Mesendoderm (in vitro differentiated cells): ENCODE data around the gene RBMS1.

Experiments
- DNase-seq: peaks from one replicate; pipeline ENCODE4 v3.0.0; 2013
- H2AK5ac ChIP-seq: 2 replicates; pipeline ENCODE4 v1.6.1; 2013; ENCODE audit warnings: low read length, inconsistent platforms
- H2BK120ac ChIP-seq: 2 replicates; pipeline ENCODE4 v1.6.1; 2013; ENCODE audit warnings: low read depth, mild to moderate bottlenecking, low read length, moderate library complexity, mixed read lengths
- H2BK15ac ChIP-seq: replicated peaks from 2 replicates; pipeline ENCODE4 v1.6.1; 2013; ENCODE audit warnings: low read depth, mild to moderate bottlenecking, moderate library complexity
- H2BK5ac ChIP-seq: 2 replicates; pipeline ENCODE4 v1.6.1; 2013; ENCODE audit warnings: low read length, inconsistent platforms
- H3K18ac ChIP-seq: 2 replicates; pipeline ENCODE4 v1.6.1; 2013; ENCODE audit warnings: mild to moderate bottlenecking, low read length, mixed read lengths
- H3K23ac ChIP-seq: one replicate; pipeline ENCODE4 v1.6.1; 2013; ENCODE audit warnings: low read length
- H3K27ac ChIP-seq: 2 replicates; pipeline ENCODE4 v1.5.1; 2013; ENCODE audit warnings: low read depth, mild to moderate bottlenecking, inconsistent platforms, low read length, moderate library complexity
- H3K27me3 ChIP-seq: 2 replicates; pipeline ENCODE4 v1.6.1; 2013; ENCODE audit warnings: low read length, control low read depth, mild to moderate bottlenecking, inconsistent platforms; ENCODE audit not compliant: insufficient read depth, poor library complexity
- H3K36me3 ChIP-seq: 2 replicates; pipeline ENCODE4 v1.6.1; 2013; ENCODE audit warnings: low read length, inconsistent platforms; ENCODE audit not compliant: control insufficient read depth, insufficient read depth
- H3K4ac ChIP-seq: one replicate; pipeline ENCODE4 v1.6.1; 2013; ENCODE audit warnings: low read depth, mild to moderate bottlenecking, low read length, moderate library complexity
- H3K4me1 ChIP-seq: 2 replicates; pipeline ENCODE4 v1.6.1; 2013; ENCODE audit warnings: low read depth, low read length, inconsistent platforms; ENCODE audit not compliant: control insufficient read depth
- H3K4me2 ChIP-seq: 2 replicates; pipeline ENCODE4 v1.6.1; 2013; ENCODE audit warnings: low read length
- H3K4me3 ChIP-seq: 2 replicates; pipeline ENCODE4 v1.5.1; 2013; ENCODE audit warnings: mild to moderate bottlenecking, low read length
- H3K56ac ChIP-seq: one replicate; pipeline ENCODE4 v1.6.1; 2013; ENCODE audit warnings: low read length
- H3K79me1 ChIP-seq: 2 replicates; pipeline ENCODE4 v1.6.1; 2013; ENCODE audit warnings: low read length, inconsistent platforms
- H3K79me2 ChIP-seq: 2 replicates; pipeline ENCODE4 v1.6.1; 2013; ENCODE audit warnings: mild to moderate bottlenecking, low read length; ENCODE audit not compliant: control insufficient read depth, insufficient read depth
- H3K9ac ChIP-seq: 2 replicates; pipeline ENCODE4 v1.6.1; 2013; ENCODE audit warnings: low read length, inconsistent platforms
- H4K5ac ChIP-seq: one replicate; pipeline ENCODE4 v1.6.1; 2013; ENCODE audit warnings: low read length
- H4K8ac ChIP-seq: one replicate; pipeline ENCODE4 v1.6.1; 2013; ENCODE audit warnings: low read depth, mild to moderate bottlenecking, control low read depth, low read length, moderate library complexity
- WGBS: extraction: QIAGEN DNeasy Blood & Tissue Kit; methylation state at CpG from one replicate; pipeline ENCODE4 v1.1.7; 2013; ENCODE audit warnings: low lambda C conversion rate, missing lambda C conversion rate; ENCODE audit not compliant: insufficient coverage; ENCODE audit errors: extremely low coverage; 5-methylcytosine and 5-hydroxymethylcytosine counted together

Gene RBMS1

GRCh38 chr2:160345071-160345764 lies 148.4 kb downstream of the RBMS1 start:
- Histone ChIP-seq H3K18ac (no peak overlapping the region), H3K9ac (no peak overlapping the region), H3K4me2 (no peak overlapping the region), H3K27me3 (no peaks in the 10 kb centered on the region), H2BK15ac (no peak overlapping the region), H2BK5ac (no peak overlapping the region), H3K27ac (no peak overlapping the region), H3K79me1 (peaks cover 25% of the 10 kb centered on the region), H3K23ac (no peak overlapping the region), H2BK120ac (no peak overlapping the region), H3K79me2 (peaks cover 30% of the 10 kb centered on the region), H2AK5ac (no peak overlapping the region), H3K36me3 (no peaks in the 10 kb centered on the region), H4K8ac (no peak overlapping the region), H3K4me3 (no peak overlapping the region), H4K5ac (no peak overlapping the region), H3K4ac (no peak overlapping the region), H3K56ac (no peak overlapping the region), H3K4me1 (no peaks in the 10 kb centered on the region)
- no CpG with 5 or more reads among the region's 5 CpGs for WGBS
- DNase-seq = no peak

- no peak overlapping the region for H3K9ac ChIP-seq
- no peak overlapping the region for H3K4me2 ChIP-seq
- no peaks in the 10 kb centered on the region for H3K36me3 ChIP-seq
- H3K18ac ChIP-seq = no peak overlapping the region
- H2BK120ac ChIP-seq = no peak overlapping the region
- no peaks in the 10 kb centered on the region for H3K27me3 ChIP-seq
- H3K56ac ChIP-seq = no peak overlapping the region
- no peaks in the 10 kb centered on the region for H3K4me1 ChIP-seq
- peaks cover 18% of the 10 kb centered on the region for H3K79me1 ChIP-seq
- no peak overlapping the region for H2BK15ac ChIP-seq
- H4K5ac ChIP-seq = no peak overlapping the region
- H2BK5ac ChIP-seq = no peak overlapping the region
- no peak for DNase-seq
- H3K79me2 ChIP-seq = peaks cover 30% of the 10 kb centered on the region
- no peak overlapping the region for H3K4me3 ChIP-seq
- H4K8ac ChIP-seq = no peak overlapping the region
- H3K4ac ChIP-seq = no peak overlapping the region
- H3K23ac ChIP-seq = no peak overlapping the region
- H2AK5ac ChIP-seq = no peak overlapping the region
- H3K27ac ChIP-seq = no peak overlapping the region
- no CpG with 5 or more reads among the region's 2 CpGs for WGBS
Measured at GRCh38 chr2:160343404-160343803, 150.2 kb downstream of the RBMS1 start.

- Histone ChIP-seq H4K8ac (no peak overlapping the region), H4K5ac (no peak overlapping the region), H3K9ac (no peak overlapping the region), H3K79me2 (peaks cover 30% of the 10 kb centered on the region), H3K36me3 (no peaks in the 10 kb centered on the region), H2AK5ac (no peak overlapping the region), H3K79me1 (peaks cover 14% of the 10 kb centered on the region), H3K4ac (no peak overlapping the region), H3K56ac (no peak overlapping the region), H3K27ac (no peak overlapping the region), H3K4me1 (no peaks in the 10 kb centered on the region), H2BK15ac (no peak overlapping the region), H3K4me3 (no peak overlapping the region), H3K4me2 (no peak overlapping the region), H2BK5ac (no peak overlapping the region), H3K23ac (no peak overlapping the region), H2BK120ac (no peak overlapping the region), H3K27me3 (no peaks in the 10 kb centered on the region), H3K18ac (no peak overlapping the region)
- WGBS = no CpG with 5 or more reads among the region's 2 CpGs
- DNase-seq = no peak
Measured at GRCh38 chr2:160339726-160340125, 153.9 kb downstream of the RBMS1 start.

- Histone ChIP-seq H3K4ac (no peak overlapping the region), H4K8ac (no peak overlapping the region), H4K5ac (no peak overlapping the region), H3K27me3 (no peaks in the 10 kb centered on the region), H3K79me2 (peaks cover 30% of the 10 kb centered on the region), H3K4me3 (no peak overlapping the region), H3K4me2 (no peak overlapping the region), H3K56ac (no peak overlapping the region), H2AK5ac (no peak overlapping the region), H3K27ac (no peak overlapping the region), H2BK120ac (no peak overlapping the region), H2BK5ac (no peak overlapping the region), H3K79me1 (peaks cover 12% of the 10 kb centered on the region), H3K4me1 (peaks cover 3% of the 10 kb centered on the region), H3K18ac (no peak overlapping the region), H3K9ac (no peak overlapping the region), H2BK15ac (no peak overlapping the region), H3K36me3 (no peaks in the 10 kb centered on the region), H3K23ac (no peak overlapping the region)
- no CpG with 5 or more reads among the region's 5 CpGs for WGBS
- peak; percentile 33 for DNase-seq
Measured at GRCh38 chr2:160338901-160339685, 154.5 kb downstream of the RBMS1 start.

DNA sequence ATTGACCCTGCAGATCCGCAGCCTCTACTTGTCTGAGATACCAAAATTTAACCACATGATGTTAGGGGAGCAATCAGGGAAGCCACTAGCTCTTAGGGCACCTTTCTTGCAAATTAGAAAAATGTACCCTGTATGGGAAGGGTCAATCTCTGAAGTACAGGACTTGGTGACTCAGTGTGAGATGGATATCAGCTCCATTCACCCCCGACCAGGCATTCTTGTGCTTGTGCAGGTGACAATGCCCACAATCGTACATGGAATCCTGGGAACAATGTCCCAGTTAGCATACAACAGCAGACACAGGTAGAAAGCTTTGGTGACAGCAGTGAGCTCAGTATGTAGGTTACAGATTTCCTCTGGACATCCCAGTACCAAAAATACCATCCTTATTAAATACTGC lies 155.9 kb downstream of the RBMS1 start:
- Histone ChIP-seq H2BK120ac (no peak overlapping the region), H3K18ac (no peak overlapping the region), H3K23ac (no peak overlapping the region), H3K36me3 (no peaks in the 10 kb centered on the region), H3K4me2 (no peak overlapping the region), H4K5ac (no peak overlapping the region), H3K79me2 (peaks cover 25% of the 10 kb centered on the region), H3K4me1 (peaks cover 5% of the 10 kb centered on the region), H2AK5ac (no peak overlapping the region), H2BK15ac (no peak overlapping the region), H3K4me3 (no peak overlapping the region), H2BK5ac (no peak overlapping the region), H3K27ac (no peak overlapping the region), H4K8ac (no peak overlapping the region), H3K9ac (no peak overlapping the region), H3K79me1 (peaks cover 11% of the 10 kb centered on the region), H3K27me3 (no peaks in the 10 kb centered on the region), H3K4ac (no peak overlapping the region), H3K56ac (no peak overlapping the region)
- peak; percentile 67 for DNase-seq
- WGBS = no CpG with 5 or more reads among the region's 3 CpGs
